H4 (cell line): ENCODE data around the gene C9orf153. TPM values are rescaled to one million over a fixed set of nuclear protein-coding genes. Genes with fewer than 3 reads are reported as not detected.
"Not testable (repeated sequence)": the region's sequence is repeated elsewhere in the genome, so short reads cannot be mapped to it uniquely, and the experiment has no call there.

ENCODE experiments used
- DNase-seq: peaks from one replicate; pipeline ENCODE4 v3.0.0-alpha.2; 2015; ENCODE audit warnings: low spot score
- total RNA-seq: library from RNA; depleted of rRNA; stranded (reverse); fragments of >200 nt; shearing (Covaris generic); gene quantifications from 2 replicates; pipeline ENCODE4 v1.2.3, GENCODE V29; 2014; rRNA removed

The C9orf153 gene
- total RNA-seq: not detected in 2 replicates

DNA sequence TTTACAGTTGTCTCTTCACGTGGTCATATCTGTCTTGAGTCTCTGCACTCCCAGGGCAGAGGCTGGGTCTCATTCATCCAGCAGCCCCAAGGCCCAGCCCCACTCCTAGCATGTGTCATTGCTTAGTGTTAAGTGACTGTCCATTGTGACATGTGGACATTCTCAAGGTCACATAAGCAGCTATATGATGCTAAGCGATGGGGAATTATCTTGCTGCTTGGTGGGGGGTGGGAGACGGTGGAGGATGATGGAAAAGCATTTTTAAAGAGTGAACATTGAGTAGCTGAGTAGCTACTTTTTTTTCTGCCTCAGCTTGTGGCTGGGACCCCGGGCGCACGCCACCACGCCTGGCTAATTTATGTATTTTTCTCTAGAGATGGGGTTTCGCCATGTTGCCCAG, at the start of gene C9orf153:
Gene C9orf153, minus strand, starts transcription at position 101 of the 400 bp plus-strand sequence. CDS start 30,054 bp downstream, outside the sequence.
- no peak for DNase-seq

DNA sequence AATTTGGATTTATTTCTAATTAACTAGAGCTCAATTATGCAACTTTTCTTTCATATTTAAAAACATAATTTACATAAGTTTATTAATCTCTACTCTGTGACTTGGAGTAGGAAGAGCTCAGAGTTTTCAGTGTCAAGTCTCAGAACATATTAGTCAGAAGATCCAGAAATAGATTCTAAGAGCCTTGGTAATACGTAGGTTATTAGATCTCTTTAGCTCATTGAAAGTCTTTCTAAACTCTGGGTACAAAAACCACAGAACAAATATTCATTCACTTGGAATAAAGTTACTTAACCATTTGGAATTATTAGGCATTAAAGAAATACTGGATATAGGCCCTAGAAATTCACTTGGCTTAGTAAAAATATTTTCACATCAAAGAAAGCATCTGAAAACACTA, 49.2 kb upstream of the C9orf153 start:
- no peak for DNase-seq

DNA sequence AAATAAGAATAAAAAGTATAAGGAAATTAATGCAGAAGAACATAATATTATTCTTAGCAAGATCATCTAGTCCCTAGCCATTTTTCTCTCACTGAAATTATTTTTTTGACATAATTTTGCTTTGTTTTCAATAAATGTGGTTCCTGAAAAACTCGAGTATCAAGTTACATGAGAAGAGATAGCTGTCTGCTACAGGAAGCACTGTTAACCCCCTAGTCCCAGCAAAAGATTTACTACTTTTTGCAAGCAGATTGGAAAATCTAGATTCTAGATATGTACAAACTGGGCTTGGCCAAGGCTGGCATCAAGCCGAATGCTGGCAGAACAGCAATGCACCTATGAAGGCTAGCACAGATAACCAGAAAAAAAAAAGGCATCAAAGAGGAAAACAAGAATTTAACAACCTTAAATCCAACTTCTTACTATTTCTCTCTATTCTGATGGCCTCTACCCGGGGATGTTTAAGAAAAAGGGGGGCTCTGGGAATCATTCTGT, 44.8 kb upstream of the C9orf153 start:
- no peak for DNase-seq

DNA sequence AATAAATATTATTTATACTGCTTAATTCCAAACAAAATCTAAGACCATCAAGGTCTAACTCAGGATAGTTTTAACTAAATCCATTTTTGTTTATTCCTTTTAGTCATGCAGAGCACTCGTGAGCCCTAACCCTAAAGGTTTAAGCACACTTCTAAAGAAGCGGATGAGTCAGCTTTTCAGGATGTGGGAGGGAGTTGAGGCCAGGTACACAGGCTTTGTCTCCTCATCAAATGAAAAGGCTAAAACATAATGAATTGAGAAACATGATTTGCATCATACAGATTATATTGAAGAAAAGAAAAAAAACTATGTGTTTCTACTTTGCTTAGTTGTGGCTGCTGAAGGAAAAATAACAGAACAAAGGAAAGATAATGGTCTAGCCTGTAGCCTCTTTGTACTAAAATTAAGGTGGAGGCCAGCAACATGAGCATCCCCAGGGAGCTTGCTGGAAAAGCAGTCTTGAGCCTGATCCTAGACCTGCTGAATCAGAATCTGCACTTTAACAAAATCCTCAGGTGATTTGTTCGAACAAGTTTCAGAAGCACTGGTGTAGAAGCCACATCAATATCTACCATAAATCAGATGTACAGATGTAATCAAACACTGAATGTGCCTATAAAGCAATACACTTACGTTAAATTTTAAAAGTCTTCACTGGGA, 44.0 kb upstream of the C9orf153 start:
- DNase-seq: no peak

DNA sequence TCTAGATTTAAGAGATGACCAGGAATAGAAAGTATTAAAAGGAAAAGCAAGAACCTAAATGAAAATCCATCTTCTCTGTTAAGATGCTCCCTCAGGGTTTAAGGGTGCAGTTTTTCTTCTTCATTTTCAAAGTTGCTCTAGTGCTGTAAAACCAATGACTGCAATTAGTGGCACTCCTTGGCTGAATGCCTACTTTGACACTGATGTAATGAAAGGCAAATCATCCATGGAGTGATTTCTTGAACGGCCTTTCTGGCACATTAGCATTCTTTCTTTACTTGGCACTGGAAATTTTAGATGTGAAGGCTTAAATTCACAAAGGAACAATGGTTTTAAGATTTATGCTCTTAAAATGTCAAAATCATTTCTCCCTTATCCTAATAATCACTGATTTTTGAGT, 42.2 kb upstream of the C9orf153 start:
- no peak for DNase-seq

DNA sequence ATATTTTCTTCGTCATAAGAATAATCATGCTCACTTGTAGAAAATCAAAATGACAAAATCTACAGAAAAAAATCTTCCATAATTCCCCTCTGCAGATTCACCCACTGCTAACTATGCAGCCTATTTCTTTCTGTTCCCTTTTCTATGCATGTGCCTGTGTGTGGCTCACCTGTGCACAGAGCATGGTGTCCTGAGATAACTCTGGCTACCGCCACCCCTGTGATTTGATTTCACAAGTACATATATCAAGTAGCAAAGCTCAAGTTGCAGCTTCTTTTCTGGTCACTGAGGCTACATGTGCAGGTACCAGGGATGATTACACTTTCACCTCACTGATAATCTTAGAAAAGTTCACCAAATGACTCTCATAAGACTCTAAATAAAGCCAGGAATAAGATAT, 41.2 kb upstream of the C9orf153 start:
- no peak for DNase-seq

DNA sequence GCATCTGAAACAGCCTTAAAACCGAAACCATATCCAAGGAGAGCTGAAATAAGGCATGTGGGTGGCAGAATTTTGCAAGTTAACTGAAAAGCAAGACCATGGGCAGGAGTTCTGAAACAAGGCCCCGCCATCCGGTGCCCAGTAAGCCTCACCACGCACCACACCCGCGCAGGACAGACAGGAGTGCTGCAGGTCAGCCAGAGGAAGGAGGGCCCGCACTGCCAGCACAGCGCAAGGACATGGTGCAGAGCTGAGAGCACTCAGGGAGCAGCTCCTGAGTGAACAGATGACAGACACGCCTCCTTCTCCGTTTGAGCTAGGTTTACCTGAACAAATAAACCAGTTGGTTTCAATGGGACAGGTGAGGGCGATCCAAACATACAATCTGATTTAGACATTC, 39.4 kb upstream of the C9orf153 start:
- no peak for DNase-seq

DNA sequence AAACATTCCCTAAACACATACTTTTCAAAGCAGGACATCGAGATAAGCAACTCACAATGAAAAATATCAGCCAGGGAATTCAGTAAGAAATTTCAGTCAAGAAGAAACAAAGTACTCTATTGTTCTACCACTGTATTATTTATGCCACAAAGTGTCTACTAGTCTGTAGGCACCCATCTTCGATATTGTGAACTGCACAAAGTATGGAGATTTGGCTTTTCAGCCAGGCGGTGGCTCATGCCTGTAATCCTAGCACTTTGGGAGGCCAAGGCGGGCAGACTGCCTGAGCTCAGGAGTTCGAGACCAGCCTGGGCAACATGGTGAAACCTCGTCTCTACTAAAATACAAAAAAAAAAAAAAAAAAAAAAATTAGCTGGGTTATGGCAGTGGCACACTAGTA, 30.9 kb upstream of the C9orf153 start:
- DNase-seq: not testable (repeated sequence)

DNA sequence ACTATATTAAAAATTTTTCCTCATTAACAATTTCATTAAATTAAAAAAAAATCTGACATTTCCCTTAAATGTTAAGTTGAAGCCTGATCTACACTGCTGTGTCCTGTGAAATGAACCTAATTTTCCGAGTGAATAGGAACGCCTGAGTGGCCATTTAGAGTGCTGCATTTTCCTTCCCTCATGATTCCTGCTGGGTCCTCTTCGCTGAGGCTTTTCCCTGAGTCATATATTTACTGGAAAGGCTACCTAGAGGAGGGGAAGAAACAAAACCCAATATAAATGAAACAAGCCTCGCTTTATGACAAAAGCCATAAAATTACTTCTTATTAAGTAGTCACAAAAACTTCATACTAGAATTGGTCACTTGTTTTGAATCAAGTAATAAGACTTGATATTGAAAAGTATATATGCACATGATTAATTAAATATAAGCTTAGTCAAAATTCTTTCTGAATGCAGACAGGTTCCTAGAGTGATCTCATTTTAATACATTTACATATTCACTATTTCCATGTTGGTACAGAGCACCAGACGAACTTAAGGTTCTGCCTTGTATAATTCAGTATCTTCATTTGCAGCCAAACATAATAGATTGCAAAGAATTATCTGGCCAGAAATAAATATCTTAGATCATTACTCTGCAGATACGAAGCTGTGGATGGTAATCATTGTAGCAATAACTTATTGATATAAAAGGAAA, 29.2 kb upstream of the C9orf153 start:
- DNase-seq: no peak

DNA sequence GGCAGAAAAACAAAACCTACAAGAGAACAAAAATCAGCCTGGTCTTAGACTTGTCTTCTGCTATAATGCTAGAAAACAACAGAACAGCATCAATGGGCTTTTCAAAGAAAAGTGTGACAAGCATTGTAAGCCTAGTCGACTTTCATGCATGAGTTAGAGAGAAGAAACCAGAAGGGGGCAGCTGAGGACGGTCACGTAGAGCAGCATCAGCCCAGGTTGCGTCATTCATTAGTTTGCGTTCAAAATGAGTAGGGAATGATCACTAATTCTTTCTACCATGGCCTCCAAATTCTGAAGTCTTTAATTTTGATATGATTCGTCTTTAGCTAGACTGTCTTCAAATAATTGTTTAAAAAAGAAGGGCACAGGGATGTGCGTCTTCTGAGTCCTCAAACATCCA, 27.6 kb upstream of the C9orf153 start:
- DNase-seq: peak; percentile 39

DNA sequence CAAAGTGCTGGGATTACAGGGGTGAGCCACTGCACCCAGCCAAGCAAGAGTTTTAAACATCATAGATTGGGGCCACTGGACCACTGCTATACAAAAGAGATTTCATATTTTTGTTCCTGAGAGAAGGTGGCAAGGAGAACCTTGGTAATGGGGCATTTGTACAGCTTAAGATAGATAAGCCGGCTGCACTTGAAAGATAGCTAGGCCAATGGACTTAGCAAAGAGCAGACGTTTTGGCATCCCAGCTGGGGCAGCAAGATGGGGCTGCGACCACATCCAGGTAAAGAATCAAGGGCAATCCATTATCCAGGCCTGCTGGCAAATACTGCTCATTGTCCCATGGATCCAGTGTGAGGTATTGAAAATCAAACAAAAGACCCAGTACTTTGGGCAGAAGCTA, 26.8 kb upstream of the C9orf153 start:
- no peak for DNase-seq

DNA sequence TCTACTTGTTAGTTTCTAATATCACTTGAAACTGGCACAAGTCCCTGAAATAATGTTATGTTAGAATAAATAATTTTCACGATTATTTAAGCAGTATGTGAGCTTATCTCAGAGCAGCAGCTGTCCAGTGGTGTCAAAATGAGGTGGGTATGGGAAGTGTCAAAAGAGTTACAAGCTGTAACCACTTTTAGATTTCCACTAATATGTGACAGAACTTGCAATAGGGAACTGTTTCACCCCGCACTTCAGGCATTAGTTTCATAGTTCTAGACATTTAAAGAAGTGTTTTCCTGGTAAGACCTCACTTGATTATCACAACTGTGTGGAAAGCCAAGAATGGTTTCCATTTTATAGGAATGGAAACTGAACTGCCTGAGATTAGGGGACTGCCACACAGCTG, 25.8 kb upstream of the C9orf153 start:
- no peak for DNase-seq

DNA sequence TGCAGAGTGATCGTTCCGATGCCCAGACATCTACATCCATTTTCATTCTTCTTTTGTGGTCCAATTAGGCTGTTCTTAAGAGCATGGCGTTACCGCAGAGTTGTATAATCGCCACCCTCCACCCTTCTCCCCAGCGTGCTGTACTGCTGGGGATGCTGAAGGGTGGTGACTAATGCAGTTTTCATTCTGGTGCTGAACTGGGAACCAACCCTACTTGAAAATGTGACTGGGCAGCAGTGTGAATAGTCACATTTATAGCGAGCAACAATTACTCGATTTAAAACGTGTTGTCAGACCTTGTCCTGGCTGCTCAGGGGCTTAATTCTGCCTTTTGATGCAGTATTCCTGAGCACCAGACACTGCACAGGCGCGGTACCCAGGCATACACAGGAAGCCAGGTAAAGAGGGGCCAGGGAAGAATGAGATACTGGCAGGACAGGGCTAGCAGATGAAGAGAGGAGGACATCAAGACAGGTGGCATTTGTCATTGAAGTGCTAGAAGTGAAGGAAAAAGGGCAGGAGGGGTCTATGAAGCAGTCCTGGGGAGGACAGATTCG, 23.6 kb upstream of the C9orf153 start:
- DNase-seq: peak; percentile 68

DNA sequence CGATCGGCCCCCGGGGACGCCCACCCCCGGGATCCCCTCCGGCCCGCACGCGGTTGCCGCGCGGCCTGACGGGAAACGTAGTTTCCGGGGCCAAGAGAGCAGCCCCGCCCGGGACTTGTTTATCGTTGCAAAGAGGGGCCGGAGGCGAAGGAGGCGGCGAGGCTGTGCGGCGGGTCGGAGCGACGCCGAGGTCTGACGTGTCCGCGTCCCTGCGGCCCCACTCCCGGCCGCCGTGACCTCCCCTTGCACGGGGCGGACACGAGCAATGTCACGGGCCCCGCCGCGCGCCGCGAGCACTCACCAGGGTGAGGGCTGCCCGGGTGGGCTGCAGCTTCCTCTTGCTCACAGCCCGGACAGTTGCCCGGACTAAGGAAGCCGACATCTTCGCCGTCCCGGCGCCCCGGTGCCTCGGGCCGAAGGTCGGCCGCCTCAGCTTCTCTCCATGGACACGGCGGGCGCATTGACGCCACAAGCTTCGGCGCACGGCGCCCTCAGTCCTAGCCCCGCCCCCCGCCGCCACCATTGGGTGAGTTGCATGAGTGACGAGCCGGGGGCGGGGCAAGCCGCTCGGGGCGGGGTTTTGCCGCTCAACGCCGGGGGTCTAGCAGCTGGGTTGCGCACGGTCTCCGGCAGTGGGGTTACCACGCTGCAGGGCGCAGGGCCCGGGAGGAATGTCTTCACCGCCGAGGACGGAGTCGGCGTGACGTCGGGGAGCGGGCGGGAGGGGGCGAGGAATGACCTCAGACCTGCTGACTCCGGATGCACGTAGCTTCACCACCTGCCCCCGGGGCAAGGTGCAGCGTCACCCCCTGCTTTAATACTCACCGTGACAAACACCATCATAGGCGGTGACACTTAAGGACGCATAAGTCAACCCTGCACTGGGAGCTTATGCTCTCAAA, 22.9 kb upstream of the C9orf153 start, which contains the start of gene ISCA1:
Gene ISCA1, minus strand, starts transcription at position 462 of the 902 bp plus-strand sequence. Its CDS starts 80 bp downstream, at position 382.
- DNase-seq: peak; percentile 85

DNA sequence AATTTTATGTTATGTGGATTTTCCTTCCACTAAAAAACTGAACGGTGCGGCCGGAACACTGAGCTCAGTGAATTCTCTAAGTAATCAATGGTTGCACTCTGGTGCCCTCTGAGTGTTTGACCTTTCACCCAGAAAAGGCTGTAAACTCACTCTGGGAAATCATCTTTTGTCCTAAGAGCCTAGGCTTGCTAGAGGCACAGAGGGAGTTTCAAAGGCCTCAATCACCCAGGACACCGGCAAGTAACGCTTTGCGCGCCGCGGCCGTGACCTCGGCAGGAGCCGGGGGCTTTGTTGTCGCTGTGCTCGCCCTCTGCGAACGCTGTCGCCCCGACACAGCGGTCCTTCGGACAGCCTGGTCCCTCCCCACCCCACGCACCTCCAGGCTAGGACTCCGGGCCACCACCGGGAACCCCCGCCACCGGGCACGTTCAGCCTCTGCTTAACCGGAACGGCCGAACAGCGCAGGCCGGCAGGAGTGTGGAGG, 22.2 kb upstream of the C9orf153 start:
- peak; percentile 8 for DNase-seq

DNA sequence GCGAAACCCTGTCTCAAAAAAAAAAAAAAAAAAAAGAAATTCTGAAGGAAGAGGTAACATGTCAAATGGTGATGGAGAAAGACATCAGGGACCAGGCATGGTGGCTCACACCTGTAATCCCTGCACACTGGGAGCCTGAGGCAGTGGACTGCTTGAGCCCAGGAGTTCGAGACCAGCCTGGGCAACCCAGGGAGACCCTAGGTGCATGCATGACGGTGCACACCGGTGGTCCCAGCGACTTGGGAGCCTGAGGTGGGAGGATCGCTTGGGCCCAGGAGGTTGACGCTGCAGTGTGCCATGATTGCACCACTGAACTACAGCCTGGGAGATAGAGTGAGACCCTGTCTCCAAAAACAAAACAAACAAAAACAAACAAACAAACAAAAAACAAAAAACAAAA, 21.1 kb upstream of the C9orf153 start:
- no peak for DNase-seq

DNA sequence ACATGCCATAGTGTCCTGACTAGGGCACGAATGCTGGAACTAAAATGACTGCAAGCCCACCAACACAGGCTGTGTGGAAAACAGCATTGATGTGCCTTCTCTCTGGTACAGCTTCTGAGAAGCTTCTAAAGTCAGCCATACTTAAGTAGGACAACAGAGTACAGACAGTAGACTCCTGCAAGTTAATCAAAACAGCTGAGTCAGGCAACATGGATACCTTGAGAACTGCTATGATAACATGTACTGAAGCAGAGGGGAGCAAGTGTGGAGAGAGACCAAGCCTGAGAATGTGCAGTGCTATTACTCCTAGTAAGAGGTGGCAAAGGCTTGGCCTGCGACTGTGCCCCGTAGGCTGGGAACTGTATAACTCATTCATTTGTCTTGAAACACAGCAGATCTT, 20.4 kb upstream of the C9orf153 start:
- no peak for DNase-seq

DNA sequence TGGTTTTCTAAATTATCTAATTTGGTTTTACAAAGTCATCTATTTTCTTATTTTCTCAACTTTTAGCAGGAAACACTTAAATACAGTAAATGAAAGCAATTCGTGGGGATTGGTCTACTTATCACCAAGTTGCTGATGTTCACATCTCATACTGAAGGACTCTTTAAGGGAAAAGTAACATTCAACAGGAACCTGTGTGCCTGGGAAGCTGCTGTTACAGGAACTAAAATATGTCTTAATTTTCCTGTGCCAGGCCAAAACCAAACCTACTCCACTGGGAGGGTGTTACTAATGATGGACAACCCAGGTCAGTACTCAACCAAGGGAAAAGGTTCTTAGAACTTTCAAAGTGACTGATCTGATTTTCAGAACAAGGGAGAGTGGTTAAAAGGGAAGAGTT, 17.6 kb upstream of the C9orf153 start:
- DNase-seq: no peak

DNA sequence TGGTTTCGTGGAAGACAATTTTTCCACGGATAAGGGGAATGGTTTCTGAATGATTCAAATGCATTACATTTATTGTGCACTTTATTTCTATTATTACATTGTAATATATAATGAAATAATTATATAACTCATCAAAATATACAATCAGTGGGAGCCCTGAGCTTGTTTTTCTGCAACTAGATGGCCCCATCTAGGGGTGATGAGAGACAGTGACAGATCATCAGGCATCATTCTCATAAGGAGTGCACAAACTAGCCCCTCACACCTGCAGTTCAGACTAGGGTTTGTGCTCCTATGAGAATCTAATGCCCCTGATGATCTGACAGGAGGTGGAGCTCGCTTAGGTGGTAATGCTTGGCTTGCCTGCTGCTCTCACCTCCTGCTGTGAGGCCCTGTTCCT, 16.5 kb upstream of the C9orf153 start:
- DNase-seq: no peak

DNA sequence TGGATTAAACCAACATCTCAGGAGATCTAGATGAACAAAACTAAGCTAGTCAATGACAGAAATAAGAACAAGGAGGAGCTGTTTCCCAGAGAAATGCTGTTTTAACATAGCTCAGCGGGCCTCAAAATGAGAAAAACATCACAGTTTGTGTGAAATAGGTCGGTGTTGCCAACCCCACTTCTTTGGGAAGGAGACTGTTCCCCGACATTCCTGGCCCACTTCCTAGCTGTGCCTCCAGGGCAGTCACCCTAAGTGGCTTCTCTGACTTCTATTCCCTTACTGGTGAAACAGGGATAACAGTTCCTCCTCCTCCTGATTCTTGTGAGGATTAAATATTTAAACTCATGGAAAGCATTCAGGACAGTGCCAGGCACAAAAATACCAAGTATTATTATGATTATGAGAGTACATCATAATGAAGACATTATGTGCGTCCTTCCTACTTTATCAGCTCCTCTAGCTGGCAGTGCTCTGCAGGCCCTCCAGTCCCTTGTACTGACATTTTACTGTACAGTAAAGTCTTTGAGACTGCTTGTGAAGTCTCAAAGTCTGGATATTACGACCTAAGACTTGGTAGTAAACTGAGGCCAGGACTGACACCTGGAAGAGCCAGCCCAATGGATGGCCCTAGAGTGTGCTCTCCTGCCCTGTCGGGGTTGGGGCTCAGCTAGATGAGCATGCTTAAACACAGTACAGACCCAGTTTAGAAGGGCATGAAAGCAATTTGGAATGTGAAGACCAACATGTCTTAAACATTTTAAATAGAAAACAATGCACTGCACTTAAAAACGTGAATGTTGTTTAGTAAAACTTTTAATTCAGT, 15.6 kb upstream of the C9orf153 start:
- DNase-seq: no peak

DNA sequence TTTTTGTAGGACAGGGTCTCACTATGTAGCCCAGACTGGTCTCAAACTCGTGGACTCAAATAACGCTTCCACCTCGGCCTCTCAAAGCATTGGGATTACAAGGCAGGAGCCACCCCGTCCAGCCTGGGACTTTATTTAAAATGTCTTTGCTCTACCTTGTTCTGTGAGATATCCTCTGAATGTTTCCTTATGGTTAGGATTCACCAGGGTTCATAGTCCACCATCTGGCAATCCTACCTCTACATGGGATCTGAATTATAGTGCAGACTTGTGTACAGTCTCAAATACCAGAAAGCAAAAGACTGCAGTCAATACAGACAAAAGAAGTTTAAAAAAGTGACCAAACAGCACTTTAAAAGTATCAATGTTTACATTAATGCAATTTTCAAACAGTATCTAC, 12.8 kb upstream of the C9orf153 start:
- no peak for DNase-seq
